ENCODE data around the gene USP5.

- no peak for TF ChIP-seq CTCF (IDR thresholded peaks at IDR 0.05)
- TF ChIP-seq POLR2A (IDR thresholded peaks at IDR 0.05), result no peak
- TF ChIP-seq EP300 (IDR thresholded peaks at IDR 0.05), result no peak
- TF ChIP-seq POLR2AphosphoS5 (IDR thresholded peaks at IDR 0.05), result no peak
These were observed 25.7 kb upstream of the USP5 start for GRCh38 chr12:6826125-6826733.

Data from upper lobe of left lung (tissue), 4 donors.